ENCODE results near the gene STRIP2. TPM values are rescaled to one million over a fixed set of nuclear protein-coding genes. Genes with fewer than 3 reads are reported as not detected.
"Not testable (repeated sequence)": the region's sequence is repeated elsewhere in the genome, so short reads cannot be mapped to it uniquely, and the experiment has no call there.

Gene STRIP2
- total RNA-seq, 1 experiment from 2014 or later, result 9.9 TPM

DNA sequence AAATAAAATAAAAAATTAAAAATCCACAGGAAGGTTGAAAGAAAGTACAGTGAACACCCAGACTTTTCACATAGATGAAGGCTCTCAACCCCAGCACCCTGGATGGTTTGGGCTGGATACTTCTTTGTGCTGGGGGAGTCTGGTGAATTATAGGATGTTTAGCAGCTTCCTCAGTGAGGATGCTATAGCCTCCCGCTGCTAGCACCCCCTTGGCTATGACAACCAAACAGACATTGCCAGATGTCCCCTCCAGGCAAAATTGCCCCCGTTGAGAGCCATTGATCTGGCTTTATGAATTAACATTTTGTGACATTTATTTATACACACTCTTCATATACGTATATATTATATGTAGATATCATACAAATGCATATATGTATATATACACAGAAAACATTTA is 89.7 kb downstream of the STRIP2 start:
- no peaks in the 10 kb centered on the region for H3K27me3 ChIP-seq (ENCODE audit: insufficient read depth, low read length)
- no CpG with 5 or more reads among the region's 3 CpGs for WGBS (ENCODE audit: extremely low coverage, insufficient read length, low lambda C conversion rate)
- no peak overlapping the region for H2AFZ ChIP-seq (ENCODE audit: low read length)
- no peak overlapping the region for H2BK20ac ChIP-seq (ENCODE audit: low read depth, low read length, poor library complexity, severe bottlenecking)
- H3K56ac ChIP-seq (ENCODE audit: insufficient read length, low read depth, low read length), result no peak overlapping the region
- no peaks in the 10 kb centered on the region for H4K20me1 ChIP-seq (ENCODE audit: control insufficient read depth, insufficient read depth, insufficient read length)
- no peak overlapping the region for H4K5ac ChIP-seq (ENCODE audit: insufficient read length, low read depth, low read length)
- Mint-ChIP-seq H3K9me3 (no peaks in the 10 kb centered on the region; a peak in 1 of 5 replicates), H3K27ac (no peak overlapping the region), H3K27me3 (ENCODE audit: low read depth) (peaks cover 23% of the 10 kb centered on the region), H3K4me3 (no peak overlapping the region), H3K4me1 (peaks cover 26 to 32% of the 10 kb centered on the region in 2 experiments), H3K36me3 (ENCODE audit: insufficient read depth in 1 of 3, low read depth in 3 of 3) (no peaks in the 10 kb centered on the region; a peak in 1 of 7 replicates)
- no peak overlapping the region for H4K91ac ChIP-seq (ENCODE audit: insufficient read length, low read depth, low read length)
- H3K4me1 ChIP-seq (ENCODE audit: insufficient read depth, low read length), result peaks cover 3% of the 10 kb centered on the region; the same call in 1 of the 2 replicates
- H2BK120ac ChIP-seq (ENCODE audit: low read depth, low read length, poor library complexity, severe bottlenecking), result no peak overlapping the region
- no peak overlapping the region for H3K18ac ChIP-seq (ENCODE audit: insufficient read length, low read depth, low read length)
- TF ChIP-seq, protein P1, sequence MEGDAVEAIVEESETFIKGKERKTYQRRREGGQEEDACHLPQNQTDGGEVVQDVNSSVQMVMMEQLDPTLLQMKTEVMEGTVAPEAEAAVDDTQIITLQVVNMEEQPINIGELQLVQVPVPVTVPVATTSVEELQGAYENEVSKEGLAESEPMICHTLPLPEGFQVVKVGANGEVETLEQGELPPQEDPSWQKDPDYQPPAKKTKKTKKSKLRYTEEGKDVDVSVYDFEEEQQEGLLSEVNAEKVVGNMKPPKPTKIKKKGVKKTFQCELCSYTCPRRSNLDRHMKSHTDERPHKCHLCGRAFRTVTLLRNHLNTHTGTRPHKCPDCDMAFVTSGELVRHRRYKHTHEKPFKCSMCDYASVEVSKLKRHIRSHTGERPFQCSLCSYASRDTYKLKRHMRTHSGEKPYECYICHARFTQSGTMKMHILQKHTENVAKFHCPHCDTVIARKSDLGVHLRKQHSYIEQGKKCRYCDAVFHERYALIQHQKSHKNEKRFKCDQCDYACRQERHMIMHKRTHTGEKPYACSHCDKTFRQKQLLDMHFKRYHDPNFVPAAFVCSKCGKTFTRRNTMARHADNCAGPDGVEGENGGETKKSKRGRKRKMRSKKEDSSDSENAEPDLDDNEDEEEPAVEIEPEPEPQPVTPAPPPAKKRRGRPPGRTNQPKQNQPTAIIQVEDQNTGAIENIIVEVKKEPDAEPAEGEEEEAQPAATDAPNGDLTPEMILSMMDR (conservative IDR thresholded peaks at IDR 0.05), result no peak
- no peak overlapping the region for H3K23ac ChIP-seq (ENCODE audit: insufficient read length, low read depth, low read length)
- no peak overlapping the region for H3K4me2 ChIP-seq (ENCODE audit: insufficient read depth, insufficient read length, low read length)
- H2BK12ac ChIP-seq (ENCODE audit: insufficient read length, low read depth, low read length), result no peak overlapping the region
- H3K79me1 ChIP-seq (ENCODE audit: insufficient read depth, low read depth, low read length, poor library complexity, severe bottlenecking), result no peaks in the 10 kb centered on the region
- H2BK15ac ChIP-seq (ENCODE audit: low read depth, low read length), result no peak overlapping the region
- H2BK5ac ChIP-seq (ENCODE audit: insufficient read length, low read length), result no peak overlapping the region
- no peaks in the 10 kb centered on the region for H3K23me2 ChIP-seq (ENCODE audit: insufficient read length, low read depth, low read length, poor library complexity, severe bottlenecking)
- no peak overlapping the region for H4K8ac ChIP-seq (replicated peaks; ENCODE audit: insufficient read length, low read depth, low read length)
- H3K4ac ChIP-seq (ENCODE audit: low read depth, low read length), result no peak overlapping the region
- H3K14ac ChIP-seq (ENCODE audit: insufficient read depth, low read length), result no peak overlapping the region
- no peaks in the 10 kb centered on the region for H3K9me3 ChIP-seq (ENCODE audit: control insufficient read depth, low read depth, low read length)
- no peak overlapping the region for H3K9ac ChIP-seq (ENCODE audit: extremely low read depth, insufficient read length, low read length)
- DNase-seq, result no peak
- H3K79me2 ChIP-seq (ENCODE audit: insufficient read depth, low read length), result no peaks in the 10 kb centered on the region
- no peak overlapping the region for H2AK5ac ChIP-seq (ENCODE audit: insufficient read length, low read length)
- no peak overlapping the region for H3K27ac ChIP-seq (ENCODE audit: insufficient read length, low read depth, low read length)
- H3T11ph ChIP-seq (ENCODE audit: low read length), result no peak overlapping the region

- H3K4me3 Mint-ChIP-seq; H3T11ph ChIP-seq (ENCODE audit: low read length); DNase-seq; H3K79me1 ChIP-seq (ENCODE audit: insufficient read depth, low read depth, low read length, poor library complexity, severe bottlenecking); H3K14ac ChIP-seq (ENCODE audit: insufficient read depth, low read length); H3K23me2 ChIP-seq (ENCODE audit: insufficient read length, low read depth, low read length, poor library complexity, severe bottlenecking); H3K4me1 ChIP-seq (ENCODE audit: insufficient read depth, low read length); H2BK15ac ChIP-seq (ENCODE audit: low read depth, low read length); H3K23ac ChIP-seq (ENCODE audit: insufficient read length, low read depth, low read length); H3K27me3 ChIP-seq (ENCODE audit: insufficient read depth, low read length); H3K27ac ChIP-seq (ENCODE audit: insufficient read length, low read depth, low read length); H3K36me3 Mint-ChIP-seq (ENCODE audit: insufficient read depth in 1 of 3, low read depth in 3 of 3); H3K4me2 ChIP-seq (ENCODE audit: insufficient read depth, insufficient read length, low read length); H3K18ac ChIP-seq (ENCODE audit: insufficient read length, low read depth, low read length); H4K20me1 ChIP-seq (ENCODE audit: control insufficient read depth, insufficient read depth, insufficient read length); H2BK120ac ChIP-seq (ENCODE audit: low read depth, low read length, poor library complexity, severe bottlenecking); H3K9me3 Mint-ChIP-seq; H4K5ac ChIP-seq (ENCODE audit: insufficient read length, low read depth, low read length); H2AK5ac ChIP-seq (ENCODE audit: insufficient read length, low read length); H2BK20ac ChIP-seq (ENCODE audit: low read depth, low read length, poor library complexity, severe bottlenecking); H3K79me2 ChIP-seq (ENCODE audit: insufficient read depth, low read length); H4K91ac ChIP-seq (ENCODE audit: insufficient read length, low read depth, low read length); H2BK12ac ChIP-seq (ENCODE audit: insufficient read length, low read depth, low read length); H3K9me3 ChIP-seq (ENCODE audit: control insufficient read depth, low read depth, low read length); H2BK5ac ChIP-seq (ENCODE audit: insufficient read length, low read length); H4K8ac ChIP-seq (replicated peaks; ENCODE audit: insufficient read length, low read depth, low read length); H3K27ac Mint-ChIP-seq; H3K4ac ChIP-seq (ENCODE audit: low read depth, low read length); H3K56ac ChIP-seq (ENCODE audit: insufficient read length, low read depth, low read length); H2AFZ ChIP-seq (ENCODE audit: low read length); H3K9ac ChIP-seq (ENCODE audit: extremely low read depth, insufficient read length, low read length): not testable (repeated sequence)
- H3K27me3 Mint-ChIP-seq (ENCODE audit: low read depth), result peaks cover 23% of the 10 kb centered on the region
- WGBS (ENCODE audit: extremely low coverage, insufficient read length, low lambda C conversion rate), result no CpG with 5 or more reads among the region's 2 CpGs
- H3K4me1 Mint-ChIP-seq, result peaks cover 24 to 30% of the 10 kb centered on the region in 2 experiments
Observed at GRCh38 chr7:129524405-129524804, 90.2 kb downstream of the STRIP2 start.
